CD4-positive, alpha-beta memory T cell (primary cell): Measurements from ENCODE around the gene MX2. TPM values are rescaled to one million over a fixed set of nuclear protein-coding genes. Genes with fewer than 3 reads are reported as not detected.

Source experiments
- CTCF ChIA-PET: fragments of 350-600 bp; sonication (Branson Sonifier 250); formaldehyde crosslinking; loops from one replicate; lab custom pipeline; 2021; ENCODE audit warnings: inconsistent platforms; ENCODE audit not compliant: partially characterized antibody; lab: Charles Lee
- POLR2A ChIA-PET: fragments of 350-600 bp; sonication (Branson Sonifier 250); formaldehyde crosslinking; loops from one replicate; lab custom pipeline; 2021; ENCODE audit not compliant: partially characterized antibody; lab: Charles Lee
- DNase-seq, 5 donors: peaks; one replicate each; pipeline versions ENCODE4 v3.0.0 to v3.0.0-alpha.2; 2020 to 2022; ENCODE audit warnings: mixed read lengths in 1 of 5
- H3K27ac ChIP-seq: one replicate; pipeline ENCODE4 v1.7.0; 2013; ENCODE audit warnings: low read depth, low read length
- H3K27me3 ChIP-seq: 2 replicates; pipeline ENCODE4 v1.7.0; 2013; ENCODE audit warnings: mild to moderate bottlenecking, low read length, moderate library complexity; ENCODE audit not compliant: insufficient read depth
- H3K36me3 ChIP-seq: 2 replicates; pipeline ENCODE4 v1.7.0; 2013; ENCODE audit warnings: mild to moderate bottlenecking, low read length, moderate library complexity; ENCODE audit not compliant: insufficient read depth
- H3K4me1 ChIP-seq: 2 replicates; pipeline ENCODE4 v1.7.0; 2013; ENCODE audit warnings: mild to moderate bottlenecking, low read length, moderate library complexity; ENCODE audit not compliant: insufficient read depth
- H3K4me3 ChIP-seq, 2 donors: one replicate each; pipeline ENCODE4 v1.7.0; 2013; ENCODE audit warnings: low read length in 2 of 2, mild to moderate bottlenecking in 1 of 2
- H3K9me3 ChIP-seq, 2 donors: one replicate each; pipeline ENCODE4 v1.7.0; 2013; ENCODE audit warnings: low read length in 2 of 2, control low read depth in 1 of 2; ENCODE audit not compliant: control insufficient read depth in 1 of 2
- H3K27ac Mint-ChIP-seq, 7 donors: one replicate each; pipeline ENCODE4 v1.8.0; 2020 to 2021; ENCODE audit warnings: mixed read lengths in 7 of 7, mild to moderate bottlenecking in 6 of 7, inconsistent platforms in 3 of 7, moderate library complexity in 3 of 7
- H3K27me3 Mint-ChIP-seq, 2 donors: one replicate each; pipeline ENCODE4 v1.8.0; 2020 to 2021; ENCODE audit warnings: mixed read lengths in 2 of 2
- H3K36me3 Mint-ChIP-seq, 2 donors: one replicate each; pipeline ENCODE4 v1.8.0; 2020 to 2021; ENCODE audit warnings: mixed read lengths in 2 of 2, inconsistent platforms in 1 of 2, mild to moderate bottlenecking in 1 of 2
- H3K4me1 Mint-ChIP-seq, 4 donors: one replicate each; pipeline ENCODE4 v1.8.0; 2020 to 2021; ENCODE audit warnings: mixed read lengths in 4 of 4, mild to moderate bottlenecking in 1 of 4
- H3K4me3 Mint-ChIP-seq, 8 donors: one replicate each; pipeline ENCODE4 v1.8.0; 2020 to 2021; ENCODE audit warnings: mixed read lengths in 8 of 8, mild to moderate bottlenecking in 7 of 8, moderate library complexity in 6 of 8, inconsistent platforms in 3 of 8
- H3K9me3 Mint-ChIP-seq, 8 donors: one replicate each; pipeline ENCODE4 v1.8.0; 2020 to 2021; ENCODE audit warnings: mixed read lengths in 8 of 8, mild to moderate bottlenecking in 5 of 8, inconsistent platforms in 3 of 8, moderate library complexity in 1 of 8
- intact Hi-C: fragments of 100-400 bp; cut with micrococcal nuclease; formaldehyde crosslinking; loops from one replicate; pipeline ENCODE4 v1.15.1; 2023
- polyA plus RNA-seq, 2 donors: library from polyadenylated mRNA; unstranded; fragments of 300-500 nt; fragmentation: Illumina TruSeq; gene quantifications; one replicate each; pipeline ENCODE4 v1.2.3, GENCODE V29; 2021
- total RNA-seq, 2 experiments: library from RNA; stranded (reverse); gene quantifications; one replicate each; pipeline ENCODE4 v1.2.3, GENCODE V29; 2021

MX2 gene
- total and polyA plus RNA-seq, 4 experiments from 2014 or later: 29.6 to 107 (median 72.8) TPM

DNA sequence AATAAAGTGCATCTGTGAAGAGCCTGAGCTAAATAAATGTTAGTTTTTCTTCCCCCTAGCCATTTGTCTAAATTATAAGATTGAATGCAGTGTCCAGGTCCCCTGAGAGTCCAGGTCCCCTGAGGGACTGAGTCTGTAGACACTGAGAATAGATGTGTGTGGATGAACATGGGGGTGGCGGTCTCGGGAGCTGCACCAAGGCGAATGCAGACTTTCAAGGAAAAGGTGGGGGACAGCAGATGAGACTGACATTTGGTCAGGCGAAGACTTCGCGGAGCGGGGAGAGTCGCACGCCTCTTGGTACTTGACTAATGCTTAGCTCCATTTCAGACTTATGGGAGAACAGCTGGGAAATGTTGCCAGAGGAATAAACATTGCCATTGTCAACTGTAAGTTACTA is 17.7 kb upstream of the MX2 start:
- no peaks in the 10 kb centered on the region for H3K4me1 ChIP-seq
- H3K9me3 Mint-ChIP-seq: peaks cover 0 to 12% (median 6%) of the 10 kb centered on the region in 8 donors
- H3K36me3 ChIP-seq: no peaks in the 10 kb centered on the region
- H3K36me3 Mint-ChIP-seq: no peaks in the 10 kb centered on the region
- H3K9me3 ChIP-seq: no peaks in the 10 kb centered on the region
- H3K27ac Mint-ChIP-seq: no peak overlapping the region
- H3K27ac ChIP-seq: no peak overlapping the region
- intact Hi-C loops: no loop called here
- no peak overlapping the region for H3K4me3 ChIP-seq
- ChIA-PET CTCF (no interaction called here), POLR2A (interaction anchor here (0.9 kb wide), 1 partner anchor 17 kb away, joined by 4 read pairs; the partner anchor contains the start of gene MX2)
- H3K27me3 ChIP-seq: no peaks in the 10 kb centered on the region
- H3K4me1 Mint-ChIP-seq: no peaks in the 10 kb centered on the region
- H3K4me3 Mint-ChIP-seq: no peak overlapping the region
- DNase-seq: no peak
- peaks cover 11 to 25% of the 10 kb centered on the region in 2 donors for H3K27me3 Mint-ChIP-seq

- H3K9me3 Mint-ChIP-seq: peaks cover 0 to 12% (median 6%) of the 10 kb centered on the region in 8 donors
- H3K9me3 ChIP-seq: no peaks in the 10 kb centered on the region
- no peak for DNase-seq
- H3K4me1 ChIP-seq: no peaks in the 10 kb centered on the region
- intact Hi-C loops: no loop called here
- POLR2A ChIA-PET: no interaction called here
- no peak overlapping the region for H3K4me3 ChIP-seq
- H3K27ac Mint-ChIP-seq: no peak overlapping the region
- no peaks in the 10 kb centered on the region for H3K4me1 Mint-ChIP-seq
- no peak overlapping the region for H3K27ac ChIP-seq
- no peaks in the 10 kb centered on the region for H3K36me3 ChIP-seq
- H3K4me3 Mint-ChIP-seq: no peak overlapping the region
- CTCF ChIA-PET: no interaction called here
- H3K27me3 ChIP-seq: no peaks in the 10 kb centered on the region
- no peaks in the 10 kb centered on the region for H3K36me3 Mint-ChIP-seq
- peaks cover 11 to 28% of the 10 kb centered on the region in 2 donors for H3K27me3 Mint-ChIP-seq
Observed at GRCh38 chr21:41345356-41345755, 16.5 kb upstream of the MX2 start.

DNA sequence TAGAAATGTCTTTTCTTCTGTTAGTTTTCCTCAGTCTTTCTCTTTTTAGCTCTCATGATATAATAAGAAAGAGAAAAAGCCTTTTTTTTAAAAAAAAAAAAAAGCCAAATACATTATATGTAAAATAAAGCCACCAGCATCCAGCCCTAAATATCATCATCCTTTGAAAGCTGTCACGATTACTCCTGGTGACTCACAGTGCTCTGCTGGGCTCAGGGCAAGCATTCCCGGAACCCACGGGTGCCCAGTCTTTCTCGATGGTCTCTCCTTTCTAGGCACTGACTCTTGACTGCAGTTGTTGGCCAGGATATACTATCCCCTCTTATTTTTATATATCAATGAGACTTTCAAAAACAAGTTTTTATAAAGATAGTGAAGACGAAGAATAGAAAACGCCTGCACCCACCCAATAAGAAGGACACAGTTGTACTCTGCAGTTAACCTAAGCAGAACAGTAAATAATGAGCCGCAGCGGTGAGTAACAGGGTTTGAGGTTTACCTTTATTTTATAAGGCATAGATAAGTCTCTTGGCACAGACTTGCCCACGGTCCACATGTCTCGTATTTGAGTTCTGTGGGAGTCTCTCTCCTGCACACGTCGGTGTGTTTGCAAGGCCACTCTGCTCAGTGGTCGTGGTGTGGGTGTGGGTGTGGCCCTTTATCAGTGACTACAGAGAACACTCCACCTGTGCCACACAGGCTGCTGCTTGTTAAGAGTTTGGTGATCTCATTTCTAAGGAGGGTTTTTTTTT is 15.7 kb upstream of the MX2 start:
- Histone ChIP-seq H3K27me3 (no peaks in the 10 kb centered on the region), H3K4me1 (no peaks in the 10 kb centered on the region), H3K36me3 (no peaks in the 10 kb centered on the region), H3K4me3 (no peak overlapping the region), H3K27ac (no peak overlapping the region), H3K9me3 (no peaks in the 10 kb centered on the region)
- H3K4me1 Mint-ChIP-seq: no peaks in the 10 kb centered on the region
- no peak overlapping the region for H3K4me3 Mint-ChIP-seq
- POLR2A ChIA-PET: no interaction called here
- H3K27ac Mint-ChIP-seq: no peak overlapping the region
- H3K9me3 Mint-ChIP-seq: peaks cover 0 to 12% (median 6%) of the 10 kb centered on the region in 8 donors
- DNase-seq: no peak
- CTCF ChIA-PET: no interaction called here
- intact Hi-C loops: no loop called here
- peaks cover 11 to 31% of the 10 kb centered on the region in 2 donors for H3K27me3 Mint-ChIP-seq
- no peaks in the 10 kb centered on the region for H3K36me3 Mint-ChIP-seq

DNA sequence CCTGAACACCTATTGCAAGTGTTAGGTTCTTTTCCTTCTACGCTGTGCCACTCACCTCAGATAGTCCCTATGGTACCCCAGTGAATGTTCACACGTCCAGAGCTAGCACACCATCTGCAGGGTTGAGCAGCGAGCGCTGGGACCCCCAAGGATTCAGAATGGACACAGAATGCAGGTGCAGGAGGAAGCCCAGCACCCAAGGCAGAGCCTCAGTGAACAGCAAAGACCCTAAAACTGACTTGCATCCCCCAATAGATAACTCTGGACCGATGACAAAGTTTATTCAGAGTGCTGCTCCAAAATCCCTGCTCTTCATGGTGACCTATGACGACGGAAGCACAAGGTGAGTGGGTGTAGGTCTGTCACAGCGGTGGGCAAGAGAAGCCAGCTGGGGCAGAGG is 15.1 kb upstream of the MX2 start:
- H3K4me1 Mint-ChIP-seq: no peaks in the 10 kb centered on the region
- POLR2A ChIA-PET: no interaction called here
- CTCF ChIA-PET: no interaction called here

GRCh38 chr21:41348434-41348833 is 13.4 kb upstream of the MX2 start:
- no peaks in the 10 kb centered on the region for H3K4me1 Mint-ChIP-seq
- no peak for DNase-seq
- H3K4me1 ChIP-seq: no peaks in the 10 kb centered on the region
- H3K9me3 ChIP-seq: no peaks in the 10 kb centered on the region
- H3K4me3 ChIP-seq: no peak overlapping the region
- no peak overlapping the region for H3K4me3 Mint-ChIP-seq
- intact Hi-C loops: no loop called here
- H3K36me3 ChIP-seq: no peaks in the 10 kb centered on the region
- peaks cover 7 to 26% of the 10 kb centered on the region in 2 donors for H3K27me3 Mint-ChIP-seq
- H3K27me3 ChIP-seq: no peaks in the 10 kb centered on the region
- no peaks in the 10 kb centered on the region for H3K36me3 Mint-ChIP-seq
- no peak overlapping the region for H3K27ac ChIP-seq
- H3K27ac Mint-ChIP-seq: no peak overlapping the region
- peaks cover 0 to 2% (median 0%) of the 10 kb centered on the region in 8 donors for H3K9me3 Mint-ChIP-seq
- CTCF ChIA-PET: no interaction called here
- POLR2A ChIA-PET: no interaction called here

More for the DNA sequence above, 15.1 kb upstream of the MX2 start:
- Mint-ChIP-seq H3K27ac (no peak overlapping the region), H3K9me3 (peaks cover 0 to 12% (median 6%) of the 10 kb centered on the region in 8 donors), H3K36me3 (no peaks in the 10 kb centered on the region), H3K4me3 (no peak overlapping the region), H3K27me3 (peaks cover 12 to 30% of the 10 kb centered on the region in 2 donors)
- H3K27me3 ChIP-seq: no peaks in the 10 kb centered on the region
- no peak for DNase-seq
- no peak overlapping the region for H3K27ac ChIP-seq
- no peak overlapping the region for H3K4me3 ChIP-seq
- intact Hi-C loops: no loop called here
- H3K4me1 ChIP-seq: no peaks in the 10 kb centered on the region
- H3K9me3 ChIP-seq: no peaks in the 10 kb centered on the region
- H3K36me3 ChIP-seq: no peaks in the 10 kb centered on the region

DNA sequence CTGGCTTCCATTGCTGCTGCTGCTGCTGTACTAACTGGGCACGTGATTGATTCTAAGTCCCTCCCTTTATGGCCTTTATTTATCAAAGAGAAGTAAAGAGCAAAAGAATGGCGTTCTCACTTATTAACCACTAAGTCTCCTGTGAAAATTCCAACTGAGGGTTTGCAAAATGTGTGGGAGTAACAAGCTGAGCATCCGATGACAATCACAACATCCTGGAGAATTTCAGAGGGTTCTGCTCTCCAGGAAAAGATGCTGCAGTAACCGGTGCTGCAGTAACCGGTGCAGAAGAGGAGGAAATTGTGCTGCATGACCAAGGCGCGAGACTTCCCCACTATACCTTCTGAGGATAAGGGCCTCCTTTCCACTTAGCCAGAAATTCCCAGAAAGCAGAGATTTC is 12.7 kb upstream of the MX2 start:
- H3K9me3 Mint-ChIP-seq: no peaks in the 10 kb centered on the region
- intact Hi-C loops: no loop called here
- H3K4me3 Mint-ChIP-seq: no peak overlapping the region
- CTCF ChIA-PET: no interaction called here
- no peaks in the 10 kb centered on the region for H3K27me3 ChIP-seq
- no peaks in the 10 kb centered on the region for H3K4me1 Mint-ChIP-seq
- H3K36me3 ChIP-seq: no peaks in the 10 kb centered on the region
- POLR2A ChIA-PET: interaction anchor here (1.1 kb wide), 1 partner anchor 12 kb away, joined by 3 read pairs; no protein-coding TSS in a partner anchor
- H3K27me3 Mint-ChIP-seq: peaks cover 5 to 23% of the 10 kb centered on the region in 2 donors
- no peaks in the 10 kb centered on the region for H3K9me3 ChIP-seq
- H3K4me1 ChIP-seq: no peaks in the 10 kb centered on the region
- no peak overlapping the region for H3K4me3 ChIP-seq
- no peak overlapping the region for H3K27ac Mint-ChIP-seq
- no peaks in the 10 kb centered on the region for H3K36me3 Mint-ChIP-seq
- DNase-seq: no peak
- no peak overlapping the region for H3K27ac ChIP-seq

- Histone ChIP-seq H3K27me3 (no peaks in the 10 kb centered on the region), H3K4me1 (no peaks in the 10 kb centered on the region), H3K4me3 (no peak overlapping the region), H3K27ac (no peak overlapping the region), H3K36me3 (no peaks in the 10 kb centered on the region), H3K9me3 (no peaks in the 10 kb centered on the region)
- ChIA-PET POLR2A (interaction anchor here (1.1 kb wide), 1 partner anchor 11 kb away, joined by 3 read pairs; no protein-coding TSS in a partner anchor), CTCF (no interaction called here)
- Mint-ChIP-seq H3K4me3 (no peak overlapping the region), H3K27ac (no peak overlapping the region), H3K36me3 (no peaks in the 10 kb centered on the region), H3K27me3 (peaks cover 3 to 20% of the 10 kb centered on the region in 2 donors), H3K4me1 (no peaks in the 10 kb centered on the region), H3K9me3 (peaks cover 0 to 2% (median 0%) of the 10 kb centered on the region in 8 donors)
- DNase-seq: no peak
- intact Hi-C loops: no loop called here
Observed at GRCh38 chr21:41349619-41350390, 12.0 kb upstream of the MX2 start.
